Breast epithelium (tissue), 3 donors: Measurements from ENCODE around the gene TBX5.

Experiments
- CTCF ChIP-seq, 3 donors: fragments of 450-650 bp; IDR thresholded peaks; one replicate each; pipeline ENCODE4 v1.5.1; 2016 to 2017; ENCODE audit warnings: antibody characterized with exemption in 3 of 3, mild to moderate bottlenecking in 3 of 3, moderate library complexity in 3 of 3
- POLR2A ChIP-seq: fragments of 450-650 bp; IDR thresholded peaks from one replicate; pipeline ENCODE4 v1.6.1; 2016; ENCODE audit warnings: antibody characterized with exemption, mild to moderate bottlenecking, moderate library complexity
- POLR2AphosphoS5 ChIP-seq, 3 donors: sonication (generic); formaldehyde crosslinking; IDR thresholded peaks; one replicate each; pipeline ENCODE4 v1.6.1; 2017; ENCODE audit warnings: antibody characterized with exemption in 3 of 3

- TF ChIP-seq POLR2AphosphoS5 (IDR thresholded peaks at IDR 0.05), result peak in 1 of 3 donors; percentile 43
- no peak for TF ChIP-seq CTCF (IDR thresholded peaks at IDR 0.05)
- TF ChIP-seq POLR2A, result no peak
These were observed 19.2 kb upstream of the TBX5 start for GRCh38 chr12:114425031-114425626.
